A549 (cell line): ENCODE data around the gene CIT. TPM values are rescaled to one million over a fixed set of nuclear protein-coding genes. Genes with fewer than 3 reads are reported as not detected.

Experiments
- ATAC-seq, 2 experiments: fragments of 200-7000 bp in 1 of 2; fragments of >200 bp in 1 of 2; cut with Nextera tagmentation in 1 of 2; cut with Tn5 transposase in 1 of 2; 3 replicates each; pipeline versions ENCODE4 v1.8.0 to v1.9.1; 2018 to 2020; ENCODE audit warnings: mild to moderate bottlenecking in 1 of 2, moderate library complexity in 1 of 2
- CTCF ChIA-PET: fragments of 300-600 bp; sonication (Branson Sonifier 250); formaldehyde crosslinking; extraction: SDS; loops from one replicate; lab custom pipeline; 2021; ENCODE audit warnings: antibody characterized with exemption, inconsistent platforms; lab: Yijun Ruan, JAX
- POLR2A ChIA-PET: fragments of 350-600 bp; formaldehyde crosslinking; extraction: SDS; loops from one replicate; lab custom pipeline; 2021; ENCODE audit warnings: antibody characterized with exemption, inconsistent platforms; lab: Yijun Ruan, JAX
- DNase-seq, 2 experiments: peaks; one replicate each; pipeline versions ENCODE4 v3.0.0 to v3.0.0-alpha.2; 2011 to 2016; ENCODE audit warnings: low read depth in 1 of 2, low spot score in 1 of 2
- FAIRE-seq: peaks from 2 replicates; lab custom pipeline; 2011; peaks lifted over from hg19 to GRCh38; lab: Jason Lieb, UNC
- H3K27ac ChIP-seq, 2 experiments: fragments of >200 bp; sonication (Bioruptor Twin); formaldehyde crosslinking; 3 replicates each; pipeline ENCODE4 v1.5.1; 2016 to 2017
- H3K4me1 ChIP-seq: fragments of >200 bp; sonication (Bioruptor Twin); formaldehyde crosslinking; 3 replicates; pipeline ENCODE4 v1.6.1; 2016
- H3K4me2 ChIP-seq: fragments of >200 bp; sonication (Bioruptor Twin); formaldehyde crosslinking; 3 replicates; pipeline ENCODE4 v1.6.1; 2016
- H3K4me3 ChIP-seq: fragments of >200 bp; sonication (Bioruptor Twin); formaldehyde crosslinking; 3 replicates; pipeline ENCODE4 v1.5.1; 2016
- H3K9me3 ChIP-seq: fragments of >200 bp; sonication (Bioruptor Twin); formaldehyde crosslinking; 3 replicates; pipeline ENCODE4 v1.6.1; 2016
- BHLHE40 ChIP-seq: IDR thresholded peaks from 2 replicates; pipeline ENCODE4 v1.6.1; 2012; ENCODE audit warnings: low read depth, low read length, inconsistent platforms
- CBX8 ChIP-seq: fragments of 200-600 bp; sonication (generic); IDR thresholded peaks from 2 replicates; pipeline ENCODE4 v1.6.1; 2016
- CHD2 ChIP-seq: fragments of 150-350 bp; IDR thresholded peaks from 2 replicates; pipeline ENCODE4 v1.6.1; 2014; ENCODE audit warnings: low read length; ENCODE audit not compliant: partially characterized antibody
- CHD4 ChIP-seq: fragments of 200-600 bp; sonication (generic); IDR thresholded peaks from 2 replicates; pipeline ENCODE4 v1.6.1; 2016; ENCODE audit warnings: antibody characterized with exemption, mild to moderate bottlenecking, borderline replicate concordance
- EP300 ChIP-seq, 2 experiments: fragments of >200 bp; sonication (Bioruptor Twin); formaldehyde crosslinking; IDR thresholded peaks; 2 replicates in 1 of 2; 3 replicates in 1 of 2; pipeline ENCODE4 v1.6.1; 2016 to 2017
- FOSB ChIP-seq: fragments of 250-450 bp; sonication (Bioruptor Pico); IDR thresholded peaks from 2 replicates; pipeline ENCODE4 v1.5.0; 2020; ENCODE audit warnings: mild to moderate bottlenecking, moderate library complexity
- FOSL2 ChIP-seq, 2 experiments: fragments of 450-650 bp in 1 of 2; fragments of >200 bp in 1 of 2; sonication (Bioruptor Twin) in 1 of 2; formaldehyde crosslinking; IDR thresholded peaks; 2 replicates each; pipeline versions ENCODE4 v1.5.0 to v1.6.1; 2016 to 2020; ENCODE audit warnings: mild to moderate bottlenecking in 1 of 2, moderate library complexity in 1 of 2
- FOXS1 ChIP-seq: fragments of 250-450 bp; sonication (Bioruptor Pico); IDR thresholded peaks from 2 replicates; pipeline ENCODE4 v1.5.0; 2020; ENCODE audit warnings: mild to moderate bottlenecking, moderate library complexity
- GATA3 ChIP-seq: IDR thresholded peaks from 2 replicates; pipeline ENCODE4 v1.6.1; 2012; ENCODE audit warnings: borderline replicate concordance
- HOXA7 ChIP-seq: fragments of 250-450 bp; sonication (Bioruptor Pico); IDR thresholded peaks from 2 replicates; pipeline ENCODE4 v1.5.0; 2020; ENCODE audit warnings: mild to moderate bottlenecking, moderate library complexity
- HOXB13 ChIP-seq: fragments of 250-450 bp; sonication (Bioruptor Pico); IDR thresholded peaks from 2 replicates; pipeline ENCODE4 v1.5.0; 2020; ENCODE audit warnings: low read depth, mild to moderate bottlenecking, moderate library complexity
- JUN ChIP-seq, 2 experiments: fragments of >200 bp; sonication (Bioruptor Twin); formaldehyde crosslinking; IDR thresholded peaks; 2 replicates in 1 of 2; 3 replicates in 1 of 2; pipeline ENCODE4 v1.6.1; 2016 to 2017
- NFE2L2 ChIP-seq: fragments of 150-350 bp; conservative IDR thresholded peaks from 2 replicates; pipeline ENCODE4 v1.6.1; 2014; ENCODE audit warnings: low read length
- NPAS2 ChIP-seq: fragments of 250-450 bp; sonication (Bioruptor Pico); IDR thresholded peaks from 2 replicates; pipeline ENCODE4 v1.8.0; 2022; ENCODE audit warnings: mild to moderate bottlenecking, moderate library complexity, borderline replicate concordance
- PHF8 ChIP-seq: fragments of 200-600 bp; sonication (generic); IDR thresholded peaks from 2 replicates; pipeline ENCODE4 v1.6.1; 2016; ENCODE audit warnings: low read depth, mild to moderate bottlenecking, antibody characterized with exemption, moderate library complexity, borderline replicate concordance
- POLR2A ChIP-seq: IDR thresholded peaks from 2 replicates; pipeline ENCODE4 v1.6.1; 2012; ENCODE audit warnings: mild to moderate bottlenecking, low read length
- POLR2AphosphoS2 ChIP-seq: conservative IDR thresholded peaks from 2 replicates; pipeline ENCODE4 v1.6.1; 2012; ENCODE audit warnings: low read length, improper control_type of control experiment, inconsistent platforms
- RAD21 ChIP-seq, 2 experiments: fragments of >200 bp in 1 of 2; sonication (Bioruptor Twin) in 1 of 2; formaldehyde crosslinking in 1 of 2; IDR thresholded peaks in 1 of 2; conservative IDR thresholded peaks in 1 of 2; 2 replicates in 1 of 2; 3 replicates in 1 of 2; pipeline ENCODE4 v1.6.1; 2012 to 2018; ENCODE audit warnings: inconsistent platforms in 1 of 2
- RARB ChIP-seq: fragments of 250-450 bp; sonication (Bioruptor Pico); IDR thresholded peaks from 2 replicates; pipeline ENCODE4 v1.8.0; 2021; ENCODE audit warnings: mild to moderate bottlenecking, moderate library complexity
- SREBF2 ChIP-seq: fragments of 450-650 bp; IDR thresholded peaks from 2 replicates; pipeline ENCODE4 v1.6.1; 2014; ENCODE audit warnings: mild to moderate bottlenecking, moderate library complexity
- TFCP2L1 ChIP-seq: fragments of 250-450 bp; sonication (Bioruptor Pico); IDR thresholded peaks from 2 replicates; pipeline ENCODE4 v1.5.0; 2021; ENCODE audit warnings: mild to moderate bottlenecking
- TP53 ChIP-seq: fragments of 250-450 bp; sonication (Bioruptor Pico); IDR thresholded peaks from 2 replicates; pipeline ENCODE4 v1.5.0; 2021; ENCODE audit warnings: mild to moderate bottlenecking, moderate library complexity
- ZSCAN20 ChIP-seq: fragments of 250-450 bp; sonication (Bioruptor Pico); IDR thresholded peaks from 2 replicates; pipeline ENCODE4 v1.8.0; 2022; ENCODE audit warnings: mild to moderate bottlenecking, moderate library complexity
- WGBS: methylation state at CpG from one replicate; pipeline ENCODE4 v1.1.6; 2017; ENCODE audit errors: missing lambda C conversion rate; 5-methylcytosine and 5-hydroxymethylcytosine counted together
- polyA plus RNA-seq, 4 experiments: library from polyadenylated mRNA; depleted of rRNA in 3 of 4; stranded (reverse); fragments of >200 nt; fragmentation: RNase III in 1 of 4; extraction: RNeasy Plus Mini Kit Qiagen cat#74134 plus additional on column Dnase treatment in 1 of 4; gene quantifications; 2 replicates in 3 of 4; 3 replicates in 1 of 4; pipeline ENCODE4 v1.2.3, GENCODE V29; 2011 to 2017
- TF ChIP-seq, protein P1 (sequence below): IDR thresholded peaks from 2 replicates; pipeline ENCODE4 v1.6.1; 2012
- TF ChIP-seq, protein P2 (sequence below): fragments of 450-650 bp; IDR thresholded peaks from 2 replicates; pipeline ENCODE4 v1.6.1; 2014; ENCODE audit warnings: antibody characterized with exemption
- TF ChIP-seq, protein P3 (sequence below): fragments of 250-450 bp; sonication (Bioruptor Pico); IDR thresholded peaks from 2 replicates; pipeline ENCODE4 v1.5.0; 2020; ENCODE audit warnings: low read depth, mild to moderate bottlenecking, moderate library complexity
- TF ChIP-seq, protein P4 (sequence below): fragments of >200 bp; sonication (Bioruptor Twin); formaldehyde crosslinking; IDR thresholded peaks from 3 replicates; pipeline ENCODE4 v1.5.1; 2016
- TF ChIP-seq, protein P5 (sequence below): fragments of >200 bp; sonication (Bioruptor Twin); formaldehyde crosslinking; IDR thresholded peaks from 3 replicates; pipeline ENCODE4 v1.6.1; 2016

The CIT gene
- polyA plus RNA-seq, 2 of the 4 experiments (the other 2 are of a cell fraction) = 12.5 to 25.4 TPM

DNA sequence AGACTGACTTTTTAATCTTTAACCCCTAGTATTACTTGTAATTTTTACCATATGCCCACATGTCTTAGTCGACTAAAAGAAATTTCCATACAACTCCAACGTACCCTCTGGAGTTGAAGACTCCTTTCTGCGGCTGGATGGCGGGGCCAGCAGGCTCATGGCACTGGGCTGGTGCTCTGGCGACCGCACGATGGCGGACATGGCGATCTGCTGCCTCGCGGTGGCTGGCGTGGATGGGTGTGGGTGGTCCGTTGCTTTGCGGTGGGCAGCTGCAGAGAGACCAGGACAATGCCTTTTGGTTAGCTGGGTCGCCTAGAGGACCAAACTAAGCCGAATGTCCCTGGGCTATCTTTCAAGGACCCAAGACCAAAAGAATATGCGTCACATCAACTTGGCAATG, 159.0 kb downstream of the CIT start:
- ATAC-seq (no peak), FAIRE-seq (no peak), DNase-seq (no peak)
- POLR2A ChIA-PET = no interaction called here
- Histone ChIP-seq H3K4me1 (peaks cover 15% of the 10 kb centered on the region), H3K27ac (no peak overlapping the region), H3K4me3 (no peak overlapping the region), H3K4me2 (no peak overlapping the region), H3K9me3 (no peaks in the 10 kb centered on the region)
- no peak for TF ChIP-seq HOXA7
- TF ChIP-seq, protein P1, sequence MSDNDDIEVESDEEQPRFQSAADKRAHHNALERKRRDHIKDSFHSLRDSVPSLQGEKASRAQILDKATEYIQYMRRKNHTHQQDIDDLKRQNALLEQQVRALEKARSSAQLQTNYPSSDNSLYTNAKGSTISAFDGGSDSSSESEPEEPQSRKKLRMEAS = no peak
- no peak for TF ChIP-seq GATA3
- TF ChIP-seq FOXS1 = no peak
- no peak for TF ChIP-seq CHD2
- no peak for TF ChIP-seq PHF8
- no peak for TF ChIP-seq HOXB13
- TF ChIP-seq CHD4 = no peak
- no peak for TF ChIP-seq POLR2AphosphoS2
- TF ChIP-seq, protein P2, sequence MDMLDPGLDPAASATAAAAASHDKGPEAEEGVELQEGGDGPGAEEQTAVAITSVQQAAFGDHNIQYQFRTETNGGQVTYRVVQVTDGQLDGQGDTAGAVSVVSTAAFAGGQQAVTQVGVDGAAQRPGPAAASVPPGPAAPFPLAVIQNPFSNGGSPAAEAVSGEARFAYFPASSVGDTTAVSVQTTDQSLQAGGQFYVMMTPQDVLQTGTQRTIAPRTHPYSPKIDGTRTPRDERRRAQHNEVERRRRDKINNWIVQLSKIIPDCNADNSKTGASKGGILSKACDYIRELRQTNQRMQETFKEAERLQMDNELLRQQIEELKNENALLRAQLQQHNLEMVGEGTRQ = no peak
- TF ChIP-seq ZSCAN20 (CRISPR knock-in tag) = no peak
- TF ChIP-seq FOSL2 (IDR thresholded peaks at IDR 0.05) = no peak
- TF ChIP-seq FOSL2 (CRISPR knock-in tag; IDR thresholded peaks at IDR 0.05) = no peak
- no peak for TF ChIP-seq JUN (IDR thresholded peaks at IDR 0.05)
- no peak for TF ChIP-seq SREBF2
- CTCF ChIA-PET = interaction anchor here (0.8 kb wide), 1 partner anchor 50 kb away, joined by 3 read pairs; the partner anchor contains the start of gene PRKAB1
- WGBS = 94% methylated on average over 17 of the region's 17 CpGs

DNA sequence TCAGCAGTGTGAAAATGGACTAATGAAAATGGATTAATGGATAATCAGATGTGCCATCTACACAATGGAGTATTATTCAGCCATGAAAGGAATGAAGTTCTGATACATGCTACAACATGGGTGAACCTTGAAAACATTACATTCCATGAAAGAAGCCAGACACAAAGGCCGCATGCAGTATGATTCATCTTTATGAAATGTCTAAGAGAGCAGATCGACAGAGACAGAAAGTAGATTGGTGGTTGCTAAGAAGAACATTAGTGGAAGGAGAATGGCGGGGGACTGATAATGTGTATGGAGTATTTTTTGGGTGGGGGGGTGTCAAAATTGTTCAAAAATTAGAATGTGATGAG, 161.9 kb downstream of the CIT start:
- ChIA-PET CTCF (no interaction called here), POLR2A (no interaction called here)
- Histone ChIP-seq H3K4me2 (no peak overlapping the region), H3K27ac (no peak overlapping the region), H3K4me3 (no peak overlapping the region), H3K9me3 (no peaks in the 10 kb centered on the region), H3K4me1 (peaks cover 15% of the 10 kb centered on the region)
- ATAC-seq (no peak), FAIRE-seq (no peak), DNase-seq (no peak)
- WGBS = 89% methylated on average over 3 of the region's 3 CpGs
- TF ChIP-seq RAD21 (conservative IDR thresholded peaks at IDR 0.05 in 1 of 2, IDR thresholded peaks at IDR 0.05 in 1 of 2) = no peak
- TF ChIP-seq NPAS2 (CRISPR knock-in tag) = no peak
- TF ChIP-seq PHF8 = no peak
- no peak for TF ChIP-seq RARB (CRISPR knock-in tag)
- no peak for TF ChIP-seq EP300 (IDR thresholded peaks at IDR 0.05)
- no peak for TF ChIP-seq TFCP2L1 (CRISPR knock-in tag)
- TF ChIP-seq, protein P3, sequence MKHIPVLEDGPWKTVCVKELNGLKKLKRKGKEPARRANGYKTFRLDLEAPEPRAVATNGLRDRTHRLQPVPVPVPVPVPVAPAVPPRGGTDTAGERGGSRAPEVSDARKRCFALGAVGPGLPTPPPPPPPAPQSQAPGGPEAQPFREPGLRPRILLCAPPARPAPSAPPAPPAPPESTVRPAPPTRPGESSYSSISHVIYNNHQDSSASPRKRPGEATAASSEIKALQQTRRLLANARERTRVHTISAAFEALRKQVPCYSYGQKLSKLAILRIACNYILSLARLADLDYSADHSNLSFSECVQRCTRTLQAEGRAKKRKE (CRISPR knock-in tag) = no peak
- no peak for TF ChIP-seq FOSB
- no peak for TF ChIP-seq CBX8
- no peak for TF ChIP-seq TP53 (CRISPR knock-in tag)
- TF ChIP-seq POLR2A = no peak

DNA sequence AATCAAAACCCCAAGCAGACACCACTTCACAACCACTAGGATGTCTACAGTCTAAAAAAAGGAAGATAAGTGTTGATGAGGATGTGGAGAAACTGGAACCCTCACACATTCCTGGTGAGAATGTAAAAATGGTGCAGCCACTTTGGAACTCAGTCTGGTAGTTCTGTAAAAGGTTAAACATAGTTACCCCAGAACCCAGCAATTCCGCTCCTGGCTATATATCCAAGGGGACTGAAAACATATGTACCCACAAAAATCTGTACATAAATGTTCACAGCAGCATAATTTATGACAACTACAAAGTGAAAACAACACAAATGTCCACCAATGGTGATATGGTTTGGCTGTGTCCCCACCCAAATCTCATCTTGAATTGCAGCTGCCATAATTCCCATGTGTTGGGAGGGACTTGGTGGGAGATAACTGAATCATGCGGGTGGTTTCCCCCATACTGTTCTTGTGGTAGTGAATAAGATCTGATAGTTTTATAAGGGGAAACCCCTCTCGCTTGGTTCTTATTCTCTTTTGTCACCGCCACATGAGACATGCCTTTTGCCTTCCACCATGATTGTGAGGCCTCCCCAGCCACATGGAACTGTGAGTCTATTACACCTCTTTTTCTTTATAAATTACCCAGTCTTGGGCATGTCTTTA, 162.4 kb downstream of the CIT start:
- ATAC-seq (no peak), FAIRE-seq (no peak), DNase-seq (no peak)
- Histone ChIP-seq H3K9me3 (no peaks in the 10 kb centered on the region), H3K4me1 (peaks cover 15% of the 10 kb centered on the region), H3K4me3 (no peak overlapping the region), H3K4me2 (no peak overlapping the region), H3K27ac (no peak overlapping the region)
- ChIA-PET POLR2A (no interaction called here), CTCF (interaction anchor here (1.3 kb wide), 1 partner anchor 20 kb away, joined by 4 read pairs; no protein-coding TSS in a partner anchor)
- 98% methylated on average over 4 of the region's 4 CpGs for WGBS
- TF ChIP-seq POLR2A = no peak
- TF ChIP-seq, protein P4, sequence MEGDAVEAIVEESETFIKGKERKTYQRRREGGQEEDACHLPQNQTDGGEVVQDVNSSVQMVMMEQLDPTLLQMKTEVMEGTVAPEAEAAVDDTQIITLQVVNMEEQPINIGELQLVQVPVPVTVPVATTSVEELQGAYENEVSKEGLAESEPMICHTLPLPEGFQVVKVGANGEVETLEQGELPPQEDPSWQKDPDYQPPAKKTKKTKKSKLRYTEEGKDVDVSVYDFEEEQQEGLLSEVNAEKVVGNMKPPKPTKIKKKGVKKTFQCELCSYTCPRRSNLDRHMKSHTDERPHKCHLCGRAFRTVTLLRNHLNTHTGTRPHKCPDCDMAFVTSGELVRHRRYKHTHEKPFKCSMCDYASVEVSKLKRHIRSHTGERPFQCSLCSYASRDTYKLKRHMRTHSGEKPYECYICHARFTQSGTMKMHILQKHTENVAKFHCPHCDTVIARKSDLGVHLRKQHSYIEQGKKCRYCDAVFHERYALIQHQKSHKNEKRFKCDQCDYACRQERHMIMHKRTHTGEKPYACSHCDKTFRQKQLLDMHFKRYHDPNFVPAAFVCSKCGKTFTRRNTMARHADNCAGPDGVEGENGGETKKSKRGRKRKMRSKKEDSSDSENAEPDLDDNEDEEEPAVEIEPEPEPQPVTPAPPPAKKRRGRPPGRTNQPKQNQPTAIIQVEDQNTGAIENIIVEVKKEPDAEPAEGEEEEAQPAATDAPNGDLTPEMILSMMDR = no peak
- no peak for TF ChIP-seq NFE2L2
- TF ChIP-seq, protein P5, sequence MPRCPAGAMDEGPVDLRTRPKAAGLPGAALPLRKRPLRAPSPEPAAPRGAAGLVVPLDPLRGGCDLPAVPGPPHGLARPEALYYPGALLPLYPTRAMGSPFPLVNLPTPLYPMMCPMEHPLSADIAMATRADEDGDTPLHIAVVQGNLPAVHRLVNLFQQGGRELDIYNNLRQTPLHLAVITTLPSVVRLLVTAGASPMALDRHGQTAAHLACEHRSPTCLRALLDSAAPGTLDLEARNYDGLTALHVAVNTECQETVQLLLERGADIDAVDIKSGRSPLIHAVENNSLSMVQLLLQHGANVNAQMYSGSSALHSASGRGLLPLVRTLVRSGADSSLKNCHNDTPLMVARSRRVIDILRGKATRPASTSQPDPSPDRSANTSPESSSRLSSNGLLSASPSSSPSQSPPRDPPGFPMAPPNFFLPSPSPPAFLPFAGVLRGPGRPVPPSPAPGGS = no peak
- no peak for TF ChIP-seq BHLHE40
- TF ChIP-seq POLR2AphosphoS2 = no peak
